Pancreas (tissue), 10 donors: ENCODE measurements around the gene SLIT3. TPM values are rescaled to one million over a fixed set of nuclear protein-coding genes. Genes with fewer than 3 reads are reported as not detected.

Experiments used
- ATAC-seq, 4 donors: fragments of 200-7000 bp; cut with Tn5 transposase; one replicate each; pipeline versions ENCODE4 v1.8.0 to v1.9.1; 2020; ENCODE audit warnings: mild to moderate bottlenecking in 4 of 4, moderate library complexity in 4 of 4
- DNase-seq, 6 donors: peaks; one replicate each; pipeline ENCODE4 v3.0.0-alpha.2; 2020
- FAIRE-seq: peaks from 2 replicates; lab custom pipeline; 2012; peaks lifted over from hg19 to GRCh38; lab: Jason Lieb, UNC
- H3K27ac ChIP-seq, 4 donors: fragments of 200-600 bp; sonication (generic); 1 replicate in 3 of 4; 2 replicates in 1 of 4; pipeline versions ENCODE4 v1.5.0 to v1.8.0; 2020
- H3K27me3 ChIP-seq, 4 donors: fragments of 200-600 bp; one replicate each; pipeline ENCODE4 v1.8.0; 2021
- H3K36me3 ChIP-seq, 3 donors: fragments of 200-600 bp; sonication (generic) in 1 of 3; one replicate each; pipeline versions ENCODE4 v1.5.0 to v1.8.0; 2020 to 2021
- H3K4me1 ChIP-seq, 3 donors: fragments of 200-600 bp; one replicate each; pipeline ENCODE4 v1.8.0; 2021
- H3K4me3 ChIP-seq, 4 donors: fragments of 200-600 bp; sonication (generic) in 2 of 4; one replicate each; pipeline versions ENCODE4 v1.5.0 to v1.8.0; 2020 to 2021
- H3K9me3 ChIP-seq, 4 donors: fragments of 200-600 bp; one replicate each; pipeline ENCODE4 v1.8.0; 2021
- WGBS, 2 donors: extraction: QIAGEN DNeasy Blood & Tissue Kit; methylation state at CpG; one replicate each; pipeline ENCODE4 v1.1.7; 2013; 5-methylcytosine and 5-hydroxymethylcytosine counted together
- intact Hi-C, 3 donors: fragments of 100-400 bp; cut with DNase I; formaldehyde crosslinking; loops; one replicate each; pipeline versions ENCODE4 v1.11.1 to v1.14.2; 2022
- polyA plus RNA-seq, 2 donors: library from polyadenylated mRNA; stranded (reverse); fragments of 200-250 nt; gene quantifications; one replicate each; pipeline ENCODE4 v1.2.3, GENCODE V29; 2013
- total RNA-seq, 6 donors: library from RNA; stranded (reverse); fragmentation: NEBNext Ultra II Directional in 4 of 6; extraction: Animal tissue kit (Norgen Biotek cat#: 25700) in 4 of 6; gene quantifications; one replicate each; pipeline versions ENCODE4 v1.2.1 to v1.2.4, GENCODE V29; 2021 to 2023
- TF ChIP-seq, protein P1 (sequence below), 4 donors: fragments of 200-600 bp; sonication (generic) in 3 of 4; IDR thresholded peaks; one replicate each; pipeline versions ENCODE4 v1.5.0 to v1.8.0; 2021; ENCODE audit warnings: antibody characterized with exemption in 4 of 4
- donor health status: healthy with polysubstance abuse.
- donor health status: DM: no; HTN: no; CAD: no; lungs with moderate emphysema.
- donor health status: DM: no; HTN: no; CAD: no.
- donor health status: control.
- donor health status: control.
- donor health status: Bipolar disorder and iron deficiency.
- donor health status: DM: yes; HTN: yes; CAD: no.
- donor health status: DM: no; HTN: no; CAD: no.
- donor health status: DM: no; HTN: no; CAD: no.
- donor health status: DM: yes; HTN: yes; CAD: no.

The SLIT3 gene
- total and polyA plus RNA-seq, 8 donors, result 1.1 to 11.4 (median 2.1) TPM

- no peak for ATAC-seq
- no peaks in the 10 kb centered on the region for H3K27me3 ChIP-seq
- no peaks in the 10 kb centered on the region for H3K36me3 ChIP-seq
- TF ChIP-seq, protein P1, sequence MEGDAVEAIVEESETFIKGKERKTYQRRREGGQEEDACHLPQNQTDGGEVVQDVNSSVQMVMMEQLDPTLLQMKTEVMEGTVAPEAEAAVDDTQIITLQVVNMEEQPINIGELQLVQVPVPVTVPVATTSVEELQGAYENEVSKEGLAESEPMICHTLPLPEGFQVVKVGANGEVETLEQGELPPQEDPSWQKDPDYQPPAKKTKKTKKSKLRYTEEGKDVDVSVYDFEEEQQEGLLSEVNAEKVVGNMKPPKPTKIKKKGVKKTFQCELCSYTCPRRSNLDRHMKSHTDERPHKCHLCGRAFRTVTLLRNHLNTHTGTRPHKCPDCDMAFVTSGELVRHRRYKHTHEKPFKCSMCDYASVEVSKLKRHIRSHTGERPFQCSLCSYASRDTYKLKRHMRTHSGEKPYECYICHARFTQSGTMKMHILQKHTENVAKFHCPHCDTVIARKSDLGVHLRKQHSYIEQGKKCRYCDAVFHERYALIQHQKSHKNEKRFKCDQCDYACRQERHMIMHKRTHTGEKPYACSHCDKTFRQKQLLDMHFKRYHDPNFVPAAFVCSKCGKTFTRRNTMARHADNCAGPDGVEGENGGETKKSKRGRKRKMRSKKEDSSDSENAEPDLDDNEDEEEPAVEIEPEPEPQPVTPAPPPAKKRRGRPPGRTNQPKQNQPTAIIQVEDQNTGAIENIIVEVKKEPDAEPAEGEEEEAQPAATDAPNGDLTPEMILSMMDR (IDR thresholded peaks at IDR 0.05), result no peak
- intact Hi-C loops, result no loop called here
- no peak for DNase-seq
- no peaks in the 10 kb centered on the region for H3K9me3 ChIP-seq
- WGBS, 2 donors, result 75 to 78% methylated on average over 4 of the region's 4 CpGs
- H3K4me3 ChIP-seq, result no peak overlapping the region
- no peak overlapping the region for H3K27ac ChIP-seq
- FAIRE-seq, result no peak
- no peaks in the 10 kb centered on the region for H3K4me1 ChIP-seq
Measured at GRCh38 chr5:168667301-168667840, 633.6 kb downstream of the SLIT3 start.

DNA sequence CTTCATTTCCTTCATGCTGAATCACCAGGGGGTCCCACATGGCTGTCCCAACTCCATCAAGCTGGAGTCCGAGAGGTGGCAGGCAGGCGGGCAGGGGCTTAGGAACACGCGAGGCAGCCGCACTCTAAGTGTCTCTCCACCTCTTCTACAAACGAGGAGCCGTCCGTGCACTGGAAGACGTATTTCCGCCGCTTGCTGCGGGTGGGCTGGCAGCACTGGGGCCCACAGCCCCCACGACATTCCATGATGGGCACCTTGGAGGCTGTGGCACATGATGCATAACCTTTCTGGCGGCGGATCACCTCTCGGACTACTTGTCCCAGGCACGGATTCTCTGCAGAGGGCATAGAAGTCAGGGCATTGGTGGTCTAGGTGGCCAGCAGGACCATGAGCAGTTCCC lies 634.6 kb downstream of the SLIT3 start:
- DNase-seq, result no peak
- intact Hi-C loops, result no loop called here

DNA sequence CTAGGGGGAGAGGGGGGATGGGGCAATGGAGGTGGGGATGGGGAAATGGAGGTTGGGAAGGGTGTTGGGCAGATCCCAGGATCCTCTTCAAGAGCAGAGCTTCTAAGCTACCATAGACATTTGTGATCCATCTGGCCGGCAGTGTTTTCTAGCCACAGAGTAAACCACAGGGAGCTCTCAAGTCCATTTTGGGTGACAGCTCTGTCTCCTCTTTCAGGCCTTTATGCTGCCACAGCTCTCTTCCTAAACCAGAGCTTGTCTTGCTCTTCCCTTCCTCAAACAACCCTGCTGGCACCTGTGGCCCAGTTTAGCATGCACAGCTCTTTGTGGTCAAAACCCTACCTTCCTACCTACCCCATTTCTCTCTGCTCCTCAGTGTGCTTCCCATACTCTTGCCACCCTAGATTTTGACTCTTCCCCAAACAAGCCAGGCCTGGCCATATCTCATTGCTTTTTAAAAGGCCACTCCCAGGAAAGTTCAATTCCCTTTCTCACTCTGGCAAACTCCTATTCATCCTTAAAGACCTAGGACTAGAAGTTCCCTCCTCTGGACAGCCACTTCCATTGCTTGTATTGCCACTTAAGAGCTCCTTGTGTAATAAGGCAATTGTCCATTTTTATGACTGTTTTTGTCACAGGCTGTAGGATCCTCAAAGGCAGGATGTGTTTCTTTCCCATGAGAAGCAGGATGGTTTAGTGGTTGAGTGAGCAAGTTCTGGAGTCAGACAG lies 637.5 kb downstream of the SLIT3 start:
- DNase-seq (no peak), FAIRE-seq (no peak), ATAC-seq (no peak)
- TF ChIP-seq, protein P1 (IDR thresholded peaks at IDR 0.05), result no peak
- H3K4me1 ChIP-seq, result no peaks in the 10 kb centered on the region
- no peak overlapping the region for H3K27ac ChIP-seq
- WGBS, 2 donors, result 72 to 88% methylated on average over 1 of the region's 1 CpG
- no peaks in the 10 kb centered on the region for H3K27me3 ChIP-seq
- no peak overlapping the region for H3K4me3 ChIP-seq
- no peaks in the 10 kb centered on the region for H3K9me3 ChIP-seq
- intact Hi-C loops, result no loop called here
- H3K36me3 ChIP-seq, result no peaks in the 10 kb centered on the region

More for the DNA sequence above, 634.6 kb downstream of the SLIT3 start:
- ATAC-seq (no peak), FAIRE-seq (no peak)
- no peaks in the 10 kb centered on the region for H3K36me3 ChIP-seq
- no peaks in the 10 kb centered on the region for H3K4me1 ChIP-seq
- no peaks in the 10 kb centered on the region for H3K27me3 ChIP-seq
- no peak overlapping the region for H3K27ac ChIP-seq
- 84 to 89% methylated on average over 17 of the region's 17 CpGs for WGBS, 2 donors
- H3K9me3 ChIP-seq, result no peaks in the 10 kb centered on the region
- H3K4me3 ChIP-seq, result no peak overlapping the region
- TF ChIP-seq, protein P1 (IDR thresholded peaks at IDR 0.05), result no peak

GRCh38 chr5:168661593-168662485 lies 639.1 kb downstream of the SLIT3 start:
- Histone ChIP-seq H3K4me3 (no peak overlapping the region), H3K27ac (no peak overlapping the region), H3K36me3 (no peaks in the 10 kb centered on the region), H3K9me3 (no peaks in the 10 kb centered on the region), H3K27me3 (no peaks in the 10 kb centered on the region), H3K4me1 (no peaks in the 10 kb centered on the region)
- DNase-seq (no peak), ATAC-seq (no peak), FAIRE-seq (no peak)
- intact Hi-C loops, result no loop called here
- TF ChIP-seq, protein P1 (IDR thresholded peaks at IDR 0.05), result no peak
- WGBS, 2 donors, result 66 to 75% methylated on average over 3 of the region's 3 CpGs
